DOHH2 (cell line): Measurements from ENCODE around the gene REC114.

Experiments
- H3F3A ChIP-seq: fragments of 200-600 bp; sonication (generic), shearing (Covaris generic); 2 replicates; pipeline ENCODE4 v1.6.0; 2016; ENCODE audit warnings: antibody characterized with exemption, mild to moderate bottlenecking; ENCODE audit not compliant: control insufficient read depth, insufficient read depth
- H3K27ac ChIP-seq: fragments of 200-600 bp; sonication (generic); 2 replicates; pipeline ENCODE4 v1.5.1; 2014; ENCODE audit warnings: low read depth, mild to moderate bottlenecking, low read length, moderate library complexity
- H3K27me3 ChIP-seq: fragments of 200-600 bp; sonication (generic); 2 replicates; pipeline ENCODE4 v1.6.1; 2014; ENCODE audit warnings: mild to moderate bottlenecking, low read length, mixed read lengths; ENCODE audit not compliant: control insufficient read depth
- H3K36me3 ChIP-seq: fragments of 200-600 bp; sonication (generic); 2 replicates; pipeline ENCODE4 v1.6.1; 2014; ENCODE audit warnings: mild to moderate bottlenecking, low read length, moderate library complexity, mixed read lengths; ENCODE audit not compliant: control insufficient read depth
- H3K4me1 ChIP-seq: fragments of 200-600 bp; sonication (generic); 2 replicates; pipeline ENCODE4 v1.6.1; 2014; ENCODE audit warnings: mild to moderate bottlenecking, low read length, mixed read lengths; ENCODE audit not compliant: control insufficient read depth
- H3K4me2 ChIP-seq: fragments of 200-600 bp; sonication (generic); 2 replicates; pipeline ENCODE4 v1.6.0; 2014; ENCODE audit warnings: mild to moderate bottlenecking, low read length, moderate library complexity
- H3K4me3 ChIP-seq: fragments of 200-600 bp; sonication (generic); 2 replicates; pipeline ENCODE4 v1.5.1; 2014; ENCODE audit warnings: mild to moderate bottlenecking, low read length, mixed read lengths
- H3K79me2 ChIP-seq: fragments of 200-600 bp; sonication (generic); 2 replicates; pipeline ENCODE4 v1.6.1; 2014; ENCODE audit warnings: mild to moderate bottlenecking, low read length, mixed read lengths; ENCODE audit not compliant: control insufficient read depth
- H3K9me2 ChIP-seq: fragments of 200-600 bp; sonication (generic); replicated peaks from 2 replicates; pipeline ENCODE4 v1.6.1; 2014; ENCODE audit warnings: mild to moderate bottlenecking, low read length, mixed read lengths; ENCODE audit not compliant: control insufficient read depth
- H3K9me3 ChIP-seq: fragments of 200-600 bp; sonication (generic); 2 replicates; pipeline ENCODE4 v1.6.1; 2014; ENCODE audit warnings: antibody characterized with exemption, low read length, mixed read lengths; ENCODE audit not compliant: control insufficient read depth, insufficient read depth
- H4K20me1 ChIP-seq: fragments of 200-600 bp; sonication (generic); 2 replicates; pipeline ENCODE4 v1.6.0; 2014; ENCODE audit warnings: low read depth, mild to moderate bottlenecking, antibody characterized with exemption, low read length, moderate library complexity; ENCODE audit not compliant: control insufficient read depth, insufficient read depth
- CTCF ChIP-seq: fragments of 200-600 bp; sonication (generic); IDR thresholded peaks from one replicate; pipeline ENCODE4 v1.5.1; 2014; ENCODE audit warnings: antibody characterized with exemption, mild to moderate bottlenecking, low read depth, low read length; ENCODE audit not compliant: poor library complexity, severe bottlenecking
- EZH2phosphoT487 ChIP-seq: fragments of 200-600 bp; sonication (generic); IDR thresholded peaks from 2 replicates; pipeline ENCODE4 v1.6.1; 2017; ENCODE audit warnings: borderline replicate concordance, mild to moderate bottlenecking, antibody characterized with exemption, low read length, moderate library complexity, mixed read lengths

The REC114 gene

GRCh38 chr15:73596174-73596573 is 153.2 kb downstream of the REC114 start:
- H3K36me3 ChIP-seq, result peaks cover 10% of the 10 kb centered on the region
- no peaks in the 10 kb centered on the region for H3F3A ChIP-seq
- H3K79me2 ChIP-seq, result peaks cover 91% of the 10 kb centered on the region
- H3K9me3 ChIP-seq, result no peaks in the 10 kb centered on the region
- no peak overlapping the region for H3K4me2 ChIP-seq
- H3K4me3 ChIP-seq, result no peak overlapping the region
- TF ChIP-seq CTCF (no peak), EZH2phosphoT487 (no peak)
- no peak overlapping the region for H3K27ac ChIP-seq
- no peaks in the 10 kb centered on the region for H3K9me2 ChIP-seq
- H4K20me1 ChIP-seq, result peaks cover 10% of the 10 kb centered on the region
- no peaks in the 10 kb centered on the region for H3K4me1 ChIP-seq
- no peaks in the 10 kb centered on the region for H3K27me3 ChIP-seq

GRCh38 chr15:73597036-73597638 is 154.2 kb downstream of the REC114 start:
- no peak overlapping the region for H3K4me3 ChIP-seq
- TF ChIP-seq CTCF (no peak), EZH2phosphoT487 (no peak)
- no peak overlapping the region for H3K4me2 ChIP-seq
- H3K79me2 ChIP-seq, result peaks cover 95% of the 10 kb centered on the region
- H3K36me3 ChIP-seq, result peaks cover under 1% of the 10 kb centered on the region; the same call in 1 of the 2 replicates
- no peaks in the 10 kb centered on the region for H3K9me2 ChIP-seq
- H3K4me1 ChIP-seq, result no peaks in the 10 kb centered on the region
- H3K27me3 ChIP-seq, result no peaks in the 10 kb centered on the region
- H4K20me1 ChIP-seq, result peaks cover 12% of the 10 kb centered on the region
- H3K27ac ChIP-seq, result no peak overlapping the region
- no peaks in the 10 kb centered on the region for H3K9me3 ChIP-seq
- no peaks in the 10 kb centered on the region for H3F3A ChIP-seq

- no peaks in the 10 kb centered on the region for H3K9me3 ChIP-seq
- H3K9me2 ChIP-seq, result no peaks in the 10 kb centered on the region
- peaks cover 96% of the 10 kb centered on the region for H3K79me2 ChIP-seq
- H3K36me3 ChIP-seq, result no peaks in the 10 kb centered on the region
- H3F3A ChIP-seq, result no peaks in the 10 kb centered on the region
- 0 out of 2 replicates have a peak, but pooled peaks cover 5% of the 10 kb centered on the region for H3K4me1 ChIP-seq
- H3K27ac ChIP-seq, result no peak overlapping the region
- H3K4me2 ChIP-seq, result no peak overlapping the region
- H3K27me3 ChIP-seq, result no peaks in the 10 kb centered on the region
- no peak overlapping the region for H3K4me3 ChIP-seq
- peaks cover 23% of the 10 kb centered on the region for H4K20me1 ChIP-seq
- TF ChIP-seq CTCF (no peak), EZH2phosphoT487 (no peak)
Observed at GRCh38 chr15:73598530-73599160, 155.7 kb downstream of the REC114 start.
